Uterus (tissue), 4 donors: ENCODE measurements around the gene SLC2A6. TPM values are rescaled to one million over a fixed set of nuclear protein-coding genes. Genes with fewer than 3 reads are reported as not detected.

ENCODE experiments used
- DNase-seq, 2 donors: peaks; one replicate each; pipeline ENCODE4 v3.0.0-alpha.2; 2019 to 2020
- H3K27ac ChIP-seq, 2 donors: fragments of 200-600 bp; sonication (generic); 1 replicate in 1 of 2; 2 replicates in 1 of 2; pipeline ENCODE4 v1.5.1; 2016 to 2018
- H3K27me3 ChIP-seq, 2 donors: fragments of 200-600 bp; sonication (generic); one replicate each; pipeline ENCODE4 v1.5.1; 2018 to 2019; ENCODE audit warnings: control low read depth in 1 of 2
- H3K36me3 ChIP-seq, 2 donors: fragments of 200-600 bp; sonication (generic); one replicate each; pipeline ENCODE4 v1.5.1; 2019; ENCODE audit warnings: control low read depth in 1 of 2
- H3K4me1 ChIP-seq, 2 donors: fragments of 200-600 bp; sonication (generic); one replicate each; pipeline ENCODE4 v1.5.1; 2018 to 2019; ENCODE audit warnings: control low read depth in 1 of 2
- H3K4me3 ChIP-seq, 2 donors: fragments of 200-600 bp; sonication (generic); 1 replicate in 1 of 2; 2 replicates in 1 of 2; pipeline ENCODE4 v1.5.1; 2018 to 2019; ENCODE audit warnings: mild to moderate bottlenecking in 1 of 2
- H3K9me3 ChIP-seq, 2 donors: fragments of 200-600 bp; sonication (generic); one replicate each; pipeline ENCODE4 v1.5.1; 2019; ENCODE audit warnings: control low read depth in 1 of 2
- POLR2A ChIP-seq, 2 donors: fragments of 450-650 bp; IDR thresholded peaks; one replicate each; pipeline ENCODE4 v1.6.1; 2016; ENCODE audit warnings: antibody characterized with exemption in 2 of 2, mild to moderate bottlenecking in 1 of 2, moderate library complexity in 1 of 2
- intact Hi-C: fragments of 100-400 bp; cut with DNase I; formaldehyde crosslinking; loops from one replicate; pipeline ENCODE4 v1.15.1; 2023; ENCODE audit warnings: low total_unique reads
- total RNA-seq, 4 donors: library from RNA; depleted of rRNA in 3 of 4; stranded (reverse); fragments of >200 nt in 3 of 4; gene quantifications; one replicate each; pipeline versions ENCODE4 v1.1.0 to v1.2.4, GENCODE V29; 2014 to 2023
- TF ChIP-seq, protein P1 (sequence below), 4 experiments: fragments of 200-600 bp in 2 of 4; fragments of 450-650 bp in 2 of 4; sonication (generic) in 2 of 4; IDR thresholded peaks; one replicate each; pipeline ENCODE4 v1.5.1; 2016 to 2019; ENCODE audit warnings: antibody characterized with exemption in 4 of 4, mild to moderate bottlenecking in 2 of 4, moderate library complexity in 1 of 4
- donor health status: DM: yes; HTN: yes; CAD: no.

The SLC2A6 gene
- total RNA-seq, 4 donors from 2014 or later: 0.26 to 11.5 (median 2.1) TPM

DNA sequence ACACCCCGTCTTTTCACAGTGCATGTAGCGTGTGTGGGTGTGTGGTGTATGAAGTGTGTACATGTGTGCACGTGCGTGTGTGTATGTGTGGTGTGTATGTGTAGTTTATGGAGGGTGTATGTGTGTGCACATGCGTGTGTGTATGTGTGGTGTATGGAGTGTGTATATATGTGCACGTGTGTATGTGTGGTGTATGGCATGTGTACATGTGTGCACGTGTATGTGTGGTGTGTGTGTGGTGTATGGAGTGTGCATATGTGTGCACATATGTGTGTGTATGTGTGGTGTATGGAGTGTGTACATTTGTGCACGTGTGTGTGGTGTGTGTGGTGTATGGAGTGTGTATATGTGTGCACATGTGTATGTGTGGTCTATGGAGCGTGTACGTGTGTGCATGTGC, 32.7 kb upstream of the SLC2A6 start:
- Histone ChIP-seq H3K27me3 (no peaks in the 10 kb centered on the region), H3K36me3 (no peaks in the 10 kb centered on the region), H3K9me3 (no peaks in the 10 kb centered on the region), H3K27ac (no peak overlapping the region), H3K4me1 (peaks cover 0 to 9% of the 10 kb centered on the region in 2 donors), H3K4me3 (no peak overlapping the region)
- intact Hi-C loops: no loop called here
- TF ChIP-seq POLR2A (IDR thresholded peaks at IDR 0.05): no peak
- TF ChIP-seq, protein P1, sequence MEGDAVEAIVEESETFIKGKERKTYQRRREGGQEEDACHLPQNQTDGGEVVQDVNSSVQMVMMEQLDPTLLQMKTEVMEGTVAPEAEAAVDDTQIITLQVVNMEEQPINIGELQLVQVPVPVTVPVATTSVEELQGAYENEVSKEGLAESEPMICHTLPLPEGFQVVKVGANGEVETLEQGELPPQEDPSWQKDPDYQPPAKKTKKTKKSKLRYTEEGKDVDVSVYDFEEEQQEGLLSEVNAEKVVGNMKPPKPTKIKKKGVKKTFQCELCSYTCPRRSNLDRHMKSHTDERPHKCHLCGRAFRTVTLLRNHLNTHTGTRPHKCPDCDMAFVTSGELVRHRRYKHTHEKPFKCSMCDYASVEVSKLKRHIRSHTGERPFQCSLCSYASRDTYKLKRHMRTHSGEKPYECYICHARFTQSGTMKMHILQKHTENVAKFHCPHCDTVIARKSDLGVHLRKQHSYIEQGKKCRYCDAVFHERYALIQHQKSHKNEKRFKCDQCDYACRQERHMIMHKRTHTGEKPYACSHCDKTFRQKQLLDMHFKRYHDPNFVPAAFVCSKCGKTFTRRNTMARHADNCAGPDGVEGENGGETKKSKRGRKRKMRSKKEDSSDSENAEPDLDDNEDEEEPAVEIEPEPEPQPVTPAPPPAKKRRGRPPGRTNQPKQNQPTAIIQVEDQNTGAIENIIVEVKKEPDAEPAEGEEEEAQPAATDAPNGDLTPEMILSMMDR (IDR thresholded peaks at IDR 0.05): no peak
- no peak for DNase-seq

- intact Hi-C loops: no loop called here
- H3K4me1 ChIP-seq: peaks cover 0 to 15% of the 10 kb centered on the region in 2 donors
Observed at GRCh38 chr9:133510926-133511505, 32.1 kb upstream of the SLC2A6 start.

DNA sequence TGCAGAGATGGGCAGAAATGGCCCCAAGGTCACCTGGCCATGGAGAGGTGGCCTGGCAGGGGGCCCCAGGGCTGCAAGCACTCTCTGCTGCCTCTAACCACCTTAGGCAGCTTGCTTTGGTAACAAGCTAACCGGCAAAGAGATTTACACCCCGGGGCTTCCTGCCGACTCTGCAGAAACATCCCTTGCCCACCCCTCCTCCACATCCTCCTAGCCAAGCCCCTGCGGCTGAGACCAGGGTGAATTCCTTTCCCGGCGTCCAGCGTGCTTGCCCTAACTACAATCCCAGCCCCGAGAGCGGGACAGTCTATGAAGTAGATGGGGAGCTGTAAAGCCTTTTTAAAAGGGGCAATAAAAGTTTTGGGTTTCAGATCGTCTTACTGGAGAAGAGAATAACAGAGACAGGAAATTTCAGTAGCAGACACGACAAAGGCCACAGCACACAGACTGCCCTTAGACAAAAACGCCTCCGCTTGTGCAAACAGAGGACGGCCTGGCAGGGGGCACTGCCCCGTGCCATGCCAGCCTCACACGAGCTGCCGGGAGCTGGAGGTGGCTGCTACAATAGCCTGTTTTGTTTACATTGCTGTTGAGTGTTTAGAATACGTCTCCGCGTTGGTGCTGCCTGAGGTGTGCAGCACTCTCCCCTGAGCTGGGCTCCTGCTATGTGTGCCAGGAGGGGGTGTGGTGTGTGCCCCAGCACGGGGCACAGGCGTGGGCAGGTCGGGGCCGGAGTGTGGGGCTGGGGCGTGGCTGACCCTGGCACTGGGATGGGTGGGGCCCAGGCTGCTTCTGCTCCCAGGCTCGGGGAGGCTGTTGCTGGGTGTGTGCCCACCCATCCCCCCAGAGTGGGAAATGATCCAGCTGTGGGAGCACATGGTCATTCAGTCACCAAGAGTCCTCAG, 30.5 kb upstream of the SLC2A6 start:
- Histone ChIP-seq H3K4me3 (no peak overlapping the region), H3K27me3 (no peaks in the 10 kb centered on the region), H3K9me3 (no peaks in the 10 kb centered on the region), H3K36me3 (no peaks in the 10 kb centered on the region), H3K27ac (no peak overlapping the region), H3K4me1 (peaks cover 0 to 18% of the 10 kb centered on the region in 2 donors)
- no peak for TF ChIP-seq POLR2A (IDR thresholded peaks at IDR 0.05)
- TF ChIP-seq, protein P1 (IDR thresholded peaks at IDR 0.05): no peak
- intact Hi-C loops: no loop called here
- no peak for DNase-seq

More at GRCh38 chr9:133510926-133511505, 32.1 kb upstream of the SLC2A6 start:
- no peaks in the 10 kb centered on the region for H3K27me3 ChIP-seq
- H3K4me3 ChIP-seq: no peak overlapping the region
- no peak for DNase-seq
- H3K36me3 ChIP-seq: no peaks in the 10 kb centered on the region
- TF ChIP-seq, protein P1 (IDR thresholded peaks at IDR 0.05): no peak
- no peak for TF ChIP-seq POLR2A (IDR thresholded peaks at IDR 0.05)
- no peak overlapping the region for H3K27ac ChIP-seq
- no peaks in the 10 kb centered on the region for H3K9me3 ChIP-seq

DNA sequence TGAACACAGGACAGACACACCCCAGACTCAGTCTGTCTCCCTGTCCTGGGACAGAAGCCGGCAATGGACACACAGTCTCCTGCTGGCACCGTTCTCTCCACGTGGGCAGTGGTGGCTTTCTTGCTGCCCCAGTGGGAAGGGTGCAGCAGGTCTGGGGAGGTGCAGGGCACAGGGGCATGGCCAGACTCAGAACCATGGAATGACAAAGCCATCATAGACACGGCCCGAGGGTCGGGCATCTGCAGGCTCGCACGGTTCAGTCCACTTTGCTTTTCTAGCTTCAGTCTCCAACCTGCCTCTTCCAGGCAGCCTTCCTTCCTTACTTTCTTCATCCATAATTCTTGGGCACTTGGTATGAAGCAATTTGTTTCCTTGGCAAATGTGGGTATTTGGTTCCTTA, 29.1 kb upstream of the SLC2A6 start:
- Histone ChIP-seq H3K27me3 (no peaks in the 10 kb centered on the region), H3K4me1 (peaks cover 0 to 18% of the 10 kb centered on the region in 2 donors), H3K27ac (no peak overlapping the region), H3K9me3 (no peaks in the 10 kb centered on the region), H3K36me3 (no peaks in the 10 kb centered on the region), H3K4me3 (no peak overlapping the region)
- intact Hi-C loops: no loop called here
- TF ChIP-seq, protein P1 (IDR thresholded peaks at IDR 0.05): no peak
- no peak for TF ChIP-seq POLR2A (IDR thresholded peaks at IDR 0.05)
- no peak for DNase-seq
